Parathyroid adenoma (tissue), 2 donors: Measurements from ENCODE around the gene PDE4D.

Experiments
- H2AFZ ChIP-seq: fragments of 300-600 bp; sonication (generic); one replicate; pipeline ENCODE4 v1.7.0; 2017; ENCODE audit warnings: antibody characterized with exemption, mild to moderate bottlenecking
- H3K27ac ChIP-seq: fragments of 300-600 bp; sonication (generic); one replicate; pipeline ENCODE4 v1.7.0; 2017
- H3K27me3 ChIP-seq: fragments of 300-600 bp; sonication (generic); one replicate; pipeline ENCODE4 v1.7.0; 2017; ENCODE audit warnings: low read length; ENCODE audit not compliant: control insufficient read depth, insufficient read depth
- H3K36me3 ChIP-seq: fragments of 300-600 bp; sonication (generic); one replicate; pipeline ENCODE4 v1.7.0; 2017; ENCODE audit warnings: low read length; ENCODE audit not compliant: control insufficient read depth, insufficient read depth
- H3K4me1 ChIP-seq: fragments of 300-600 bp; sonication (generic); one replicate; pipeline ENCODE4 v1.7.0; 2017; ENCODE audit warnings: control low read depth
- H3K4me2 ChIP-seq: fragments of 300-600 bp; sonication (generic); one replicate; pipeline ENCODE4 v1.7.0; 2017; ENCODE audit warnings: low read length
- H3K4me3 ChIP-seq: fragments of 300-600 bp; sonication (generic); one replicate; pipeline ENCODE4 v1.7.0; 2017; ENCODE audit warnings: low read depth, low read length
- H3K79me2 ChIP-seq: fragments of 300-600 bp; sonication (generic); one replicate; pipeline ENCODE4 v1.7.0; 2017; ENCODE audit warnings: control low read depth
- H3K9ac ChIP-seq: fragments of 300-600 bp; sonication (generic); one replicate; pipeline ENCODE4 v1.7.0; 2017; ENCODE audit warnings: mild to moderate bottlenecking
- H3K9me3 ChIP-seq: fragments of 300-600 bp; sonication (generic); one replicate; pipeline ENCODE4 v1.7.0; 2017; ENCODE audit warnings: low read length; ENCODE audit not compliant: control insufficient read depth
- CTCF ChIP-seq: fragments of 300-600 bp; sonication (generic); IDR thresholded peaks from one replicate; pipeline ENCODE4 v1.7.0; 2017; ENCODE audit warnings: antibody characterized with exemption, mild to moderate bottlenecking
- donor health status: primary hyperparathyroidism.

The PDE4D gene

GRCh38 chr5:58930520-58930919, 963.0 kb downstream of the PDE4D start:
- no peak overlapping the region for H3K9ac ChIP-seq
- H2AFZ ChIP-seq = no peak overlapping the region
- H3K4me1 ChIP-seq = no peaks in the 10 kb centered on the region
- no peak overlapping the region for H3K4me3 ChIP-seq
- no peaks in the 10 kb centered on the region for H3K27me3 ChIP-seq
- no peaks in the 10 kb centered on the region for H3K36me3 ChIP-seq
- no peak overlapping the region for H3K27ac ChIP-seq
- H3K9me3 ChIP-seq = no peaks in the 10 kb centered on the region
- no peak for TF ChIP-seq CTCF
- H3K4me2 ChIP-seq = no peak overlapping the region
- H3K79me2 ChIP-seq = no peaks in the 10 kb centered on the region

- no peak overlapping the region for H3K9ac ChIP-seq
- H3K4me1 ChIP-seq = no peaks in the 10 kb centered on the region
These were observed 963.8 kb downstream of the PDE4D start for GRCh38 chr5:58929726-58930125.

GRCh38 chr5:58927938-58928337, 965.6 kb downstream of the PDE4D start:
- Histone ChIP-seq H3K4me2 (no peak overlapping the region), H3K9ac (no peak overlapping the region), H3K27ac (no peak overlapping the region), H3K9me3 (no peaks in the 10 kb centered on the region), H3K4me1 (no peaks in the 10 kb centered on the region), H3K36me3 (no peaks in the 10 kb centered on the region), H3K27me3 (no peaks in the 10 kb centered on the region), H2AFZ (no peak overlapping the region), H3K79me2 (no peaks in the 10 kb centered on the region), H3K4me3 (no peak overlapping the region)
- no peak for TF ChIP-seq CTCF

More at GRCh38 chr5:58929726-58930125, 963.8 kb downstream of the PDE4D start:
- Histone ChIP-seq H3K9me3 (no peaks in the 10 kb centered on the region), H3K4me2 (no peak overlapping the region), H3K27ac (no peak overlapping the region), H2AFZ (no peak overlapping the region), H3K4me3 (no peak overlapping the region), H3K27me3 (no peaks in the 10 kb centered on the region), H3K79me2 (no peaks in the 10 kb centered on the region), H3K36me3 (no peaks in the 10 kb centered on the region)
- TF ChIP-seq CTCF = no peak

- Histone ChIP-seq H3K27ac (no peak overlapping the region), H2AFZ (no peak overlapping the region), H3K9me3 (no peaks in the 10 kb centered on the region), H3K27me3 (no peaks in the 10 kb centered on the region), H3K79me2 (no peaks in the 10 kb centered on the region), H3K9ac (no peak overlapping the region), H3K4me1 (no peaks in the 10 kb centered on the region), H3K4me2 (no peak overlapping the region), H3K36me3 (no peaks in the 10 kb centered on the region), H3K4me3 (no peak overlapping the region)
- TF ChIP-seq CTCF = no peak
These were observed 966.3 kb downstream of the PDE4D start for GRCh38 chr5:58927181-58927580.

- Histone ChIP-seq H3K9ac (no peak overlapping the region), H3K4me2 (no peak overlapping the region), H3K27ac (no peak overlapping the region), H3K79me2 (no peaks in the 10 kb centered on the region), H3K4me1 (no peaks in the 10 kb centered on the region), H3K4me3 (no peak overlapping the region), H3K9me3 (no peaks in the 10 kb centered on the region), H2AFZ (no peak overlapping the region), H3K36me3 (no peaks in the 10 kb centered on the region), H3K27me3 (no peaks in the 10 kb centered on the region)
- TF ChIP-seq CTCF = no peak
These were observed 967.0 kb downstream of the PDE4D start for GRCh38 chr5:58926541-58926935.
